HuH-7.5 (cell line): Measurements from ENCODE around the gene GPR157.
A peak's percentile ranks its signal among the peaks of the same experiment; 100 is the strongest.
"Not testable (repeated sequence)": the region's sequence is repeated elsewhere in the genome, so short reads cannot be mapped to it uniquely, and the experiment has no call there.

Experiments used
- DNase-seq: peaks from one replicate; pipeline ENCODE4 v3.0.0; 2011; ENCODE audit warnings: low spot score

GPR157 gene

GRCh38 chr1:9115351-9116205, 13.3 kb downstream of the GPR157 start:
- no peak for DNase-seq

GRCh38 chr1:9112961-9113880, 15.7 kb downstream of the GPR157 start:
- no peak for DNase-seq

GRCh38 chr1:9111957-9112356, 16.9 kb downstream of the GPR157 start:
- no peak for DNase-seq

GRCh38 chr1:9111357-9111691, 17.6 kb downstream of the GPR157 start:
- DNase-seq: no peak

GRCh38 chr1:9110669-9111356, 18.1 kb downstream of the GPR157 start:
- DNase-seq: peak; percentile 79

- DNase-seq: no peak
Measured at GRCh38 chr1:9108056-9108665, 20.7 kb downstream of the GPR157 start.

- no peak for DNase-seq
Measured at GRCh38 chr1:9107136-9107535, 21.8 kb downstream of the GPR157 start.

GRCh38 chr1:9106286-9106685, 22.6 kb downstream of the GPR157 start:
- DNase-seq: no peak

- no peak for DNase-seq
Measured at GRCh38 chr1:9105336-9105867, 23.5 kb downstream of the GPR157 start.

- DNase-seq: peak; percentile 58
Measured at GRCh38 chr1:9101510-9102146, 27.3 kb downstream of the GPR157 start.

- DNase-seq: peak; percentile 44
Measured at GRCh38 chr1:9100471-9101043, 28.3 kb downstream of the GPR157 start.

- DNase-seq: no peak
Measured at GRCh38 chr1:9099555-9099954, 29.3 kb downstream of the GPR157 start.

- no peak for DNase-seq
Measured at GRCh38 chr1:9097947-9098705, 30.8 kb downstream of the GPR157 start.

- DNase-seq: no peak
Measured at GRCh38 chr1:9095818-9096217, 33.1 kb downstream of the GPR157 start.

GRCh38 chr1:9093996-9094595, 34.8 kb downstream of the GPR157 start:
- DNase-seq: not testable (repeated sequence)

GRCh38 chr1:9093581-9093980, 35.3 kb downstream of the GPR157 start:
- no peak for DNase-seq

- no peak for DNase-seq
Measured at GRCh38 chr1:9093091-9093490, 35.8 kb downstream of the GPR157 start.

GRCh38 chr1:9088807-9089206, 40.1 kb downstream of the GPR157 start:
- DNase-seq: no peak

- no peak for DNase-seq
Measured at GRCh38 chr1:9087411-9088125, 41.3 kb downstream of the GPR157 start.
